K562 (cell line): Measurements from ENCODE around the gene SRBD1. TPM values are rescaled to one million over a fixed set of nuclear protein-coding genes. Genes with fewer than 3 reads are reported as not detected.

Experiments used
- ARID3A ChIP-seq: IDR thresholded peaks from 2 replicates; pipeline ENCODE4 v1.6.1; 2012; ENCODE audit warnings: low read depth, low read length, improper control_type of control experiment, borderline replicate concordance
- HDAC6 ChIP-seq: IDR thresholded peaks from 2 replicates; pipeline ENCODE4 v1.6.1; 2012; ENCODE audit warnings: low read depth, mild to moderate bottlenecking, control low read depth, inconsistent platforms, low read length, moderate library complexity
- RAD21 ChIP-seq, 2 experiments: fragments of 250-450 bp in 1 of 2; fragments of 450-650 bp in 1 of 2; sonication (Bioruptor Pico) in 1 of 2; formaldehyde crosslinking in 1 of 2; IDR thresholded peaks in 1 of 2; conservative IDR thresholded peaks in 1 of 2; 2 replicates each; pipeline versions ENCODE4 v1.4.0 to v1.8.0; 2020 to 2022; ENCODE audit warnings: mild to moderate bottlenecking in 2 of 2, moderate library complexity in 1 of 2
- RREB1 ChIP-seq: fragments of 250-450 bp; sonication (Bioruptor Pico); IDR thresholded peaks from 2 replicates; pipeline ENCODE4 v1.4.0; 2020
- ZBTB33 ChIP-seq: sonication (generic); formaldehyde crosslinking; IDR thresholded peaks from 2 replicates; pipeline ENCODE4 v1.8.1; 2023; ENCODE audit warnings: mild to moderate bottlenecking, missing genetic modification reagents
- polyA plus RNA-seq, 8 experiments: library from polyadenylated mRNA; depleted of rRNA in 4 of 8; stranded (reverse) in 5 of 8; unstranded in 3 of 8; fragments of >200 nt; fragmentation: Nextera tagmentation in 2 of 8; fragmentation: Illumina TruSeq in 1 of 8; extraction: Ambion mirVana in 2 of 8; extraction: Trizol in 1 of 8; gene quantifications; 2 replicates each; pipeline versions ENCODE4 v1.2.1 to v1.2.3, GENCODE V29; 2011 to 2014; ENCODE audit warnings: inconsistent platforms in 1 of 8, missing spikeins in 1 of 8
- total RNA-seq, 7 experiments: library from RNA; depleted of rRNA in 6 of 7; stranded (reverse); fragments of >200 nt in 6 of 7; fragmentation: Illumina TruSeq in 2 of 7; extraction: Trizol in 2 of 7; gene quantifications; 2 replicates each; pipeline versions ENCODE4 v1.2.1 to v1.2.3, GENCODE V29; 2011 to 2021; ENCODE audit warnings: low replicate concordance in 1 of 7
- TF ChIP-seq, protein P1 (sequence below), 2 experiments: fragments of 450-650 bp in 1 of 2; sonication (generic) in 1 of 2; formaldehyde crosslinking in 1 of 2; IDR thresholded peaks; 2 replicates each; pipeline versions ENCODE4 v1.7.1 to v1.9.0; 2016 to 2022; ENCODE audit warnings: inconsistent platforms in 1 of 2, mild to moderate bottlenecking in 1 of 2, missing genetic modification reagents in 1 of 2

The SRBD1 gene
- total and polyA plus RNA-seq, 9 of the 15 experiments (the other 6 are each of a cell fraction or from before 2014, with no cell fraction given), result 6.9 to 23.2 (median 14.7) TPM

DNA sequence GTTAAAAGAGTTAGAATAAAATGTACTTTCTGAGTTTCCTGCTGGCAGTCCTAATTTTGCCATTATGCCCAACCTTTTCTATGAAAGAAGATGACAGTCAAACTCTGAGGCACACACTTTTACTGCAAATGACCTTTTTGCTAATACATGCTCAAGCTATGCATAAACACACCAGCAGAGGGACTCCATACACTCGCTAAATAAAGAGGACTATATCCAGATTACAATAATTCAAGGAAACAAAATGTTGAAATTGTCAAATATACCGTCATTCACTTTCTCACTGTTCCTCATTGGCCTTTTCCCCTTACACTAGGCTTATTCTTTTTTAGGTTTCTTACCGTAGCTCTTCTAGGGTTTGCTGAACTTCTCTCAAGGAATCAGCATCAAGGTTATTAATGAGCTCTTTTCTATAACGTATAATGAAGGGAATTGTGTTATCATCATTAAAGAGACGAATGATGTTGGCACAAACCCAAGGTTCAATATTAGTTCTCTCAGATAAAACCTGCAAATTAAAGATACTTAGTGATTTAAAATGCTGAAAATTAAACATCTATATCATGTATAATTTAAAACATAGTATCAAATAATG is 25.7 kb downstream of the SRBD1 start (continued):
- TF ChIP-seq, protein P1, sequence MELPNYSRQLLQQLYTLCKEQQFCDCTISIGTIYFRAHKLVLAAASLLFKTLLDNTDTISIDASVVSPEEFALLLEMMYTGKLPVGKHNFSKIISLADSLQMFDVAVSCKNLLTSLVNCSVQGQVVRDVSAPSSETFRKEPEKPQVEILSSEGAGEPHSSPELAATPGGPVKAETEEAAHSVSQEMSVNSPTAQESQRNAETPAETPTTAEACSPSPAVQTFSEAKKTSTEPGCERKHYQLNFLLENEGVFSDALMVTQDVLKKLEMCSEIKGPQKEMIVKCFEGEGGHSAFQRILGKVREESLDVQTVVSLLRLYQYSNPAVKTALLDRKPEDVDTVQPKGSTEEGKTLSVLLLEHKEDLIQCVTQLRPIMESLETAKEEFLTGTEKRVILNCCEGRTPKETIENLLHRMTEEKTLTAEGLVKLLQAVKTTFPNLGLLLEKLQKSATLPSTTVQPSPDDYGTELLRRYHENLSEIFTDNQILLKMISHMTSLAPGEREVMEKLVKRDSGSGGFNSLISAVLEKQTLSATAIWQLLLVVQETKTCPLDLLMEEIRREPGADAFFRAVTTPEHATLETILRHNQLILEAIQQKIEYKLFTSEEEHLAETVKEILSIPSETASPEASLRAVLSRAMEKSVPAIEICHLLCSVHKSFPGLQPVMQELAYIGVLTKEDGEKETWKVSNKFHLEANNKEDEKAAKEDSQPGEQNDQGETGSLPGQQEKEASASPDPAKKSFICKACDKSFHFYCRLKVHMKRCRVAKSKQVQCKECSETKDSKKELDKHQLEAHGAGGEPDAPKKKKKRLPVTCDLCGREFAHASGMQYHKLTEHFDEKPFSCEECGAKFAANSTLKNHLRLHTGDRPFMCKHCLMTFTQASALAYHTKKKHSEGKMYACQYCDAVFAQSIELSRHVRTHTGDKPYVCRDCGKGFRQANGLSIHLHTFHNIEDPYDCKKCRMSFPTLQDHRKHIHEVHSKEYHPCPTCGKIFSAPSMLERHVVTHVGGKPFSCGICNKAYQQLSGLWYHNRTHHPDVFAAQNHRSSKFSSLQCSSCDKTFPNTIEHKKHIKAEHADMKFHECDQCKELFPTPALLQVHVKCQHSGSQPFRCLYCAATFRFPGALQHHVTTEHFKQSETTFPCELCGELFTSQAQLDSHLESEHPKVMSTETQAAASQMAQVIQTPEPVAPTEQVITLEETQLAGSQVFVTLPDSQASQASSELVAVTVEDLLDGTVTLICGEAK (IDR thresholded peaks at IDR 0.05), result no peak
- TF ChIP-seq, protein P1 (CRISPR knock-in tag; IDR thresholded peaks at IDR 0.05), result no peak
- no peak for TF ChIP-seq RREB1
- TF ChIP-seq ARID3A, result 0 out of 2 replicates have a peak, but pooled peaks have one; percentile 18
- TF ChIP-seq ZBTB33 (CRISPR knock-in tag), result peak; percentile 37; the same call in 1 of the 2 replicates
- peak in 1 of 2 experiments; percentile 61; a peak in 2 of 4 replicates for TF ChIP-seq RAD21 (CRISPR knock-in tag; conservative IDR thresholded peaks at IDR 0.05 in 1 of 2, IDR thresholded peaks at IDR 0.05 in 1 of 2)
- no peak for TF ChIP-seq HDAC6
